ENCODE data around the gene COG3. TPM values are rescaled to one million over a fixed set of nuclear protein-coding genes. Genes with fewer than 3 reads are reported as not detected.

The COG3 gene, protein sequence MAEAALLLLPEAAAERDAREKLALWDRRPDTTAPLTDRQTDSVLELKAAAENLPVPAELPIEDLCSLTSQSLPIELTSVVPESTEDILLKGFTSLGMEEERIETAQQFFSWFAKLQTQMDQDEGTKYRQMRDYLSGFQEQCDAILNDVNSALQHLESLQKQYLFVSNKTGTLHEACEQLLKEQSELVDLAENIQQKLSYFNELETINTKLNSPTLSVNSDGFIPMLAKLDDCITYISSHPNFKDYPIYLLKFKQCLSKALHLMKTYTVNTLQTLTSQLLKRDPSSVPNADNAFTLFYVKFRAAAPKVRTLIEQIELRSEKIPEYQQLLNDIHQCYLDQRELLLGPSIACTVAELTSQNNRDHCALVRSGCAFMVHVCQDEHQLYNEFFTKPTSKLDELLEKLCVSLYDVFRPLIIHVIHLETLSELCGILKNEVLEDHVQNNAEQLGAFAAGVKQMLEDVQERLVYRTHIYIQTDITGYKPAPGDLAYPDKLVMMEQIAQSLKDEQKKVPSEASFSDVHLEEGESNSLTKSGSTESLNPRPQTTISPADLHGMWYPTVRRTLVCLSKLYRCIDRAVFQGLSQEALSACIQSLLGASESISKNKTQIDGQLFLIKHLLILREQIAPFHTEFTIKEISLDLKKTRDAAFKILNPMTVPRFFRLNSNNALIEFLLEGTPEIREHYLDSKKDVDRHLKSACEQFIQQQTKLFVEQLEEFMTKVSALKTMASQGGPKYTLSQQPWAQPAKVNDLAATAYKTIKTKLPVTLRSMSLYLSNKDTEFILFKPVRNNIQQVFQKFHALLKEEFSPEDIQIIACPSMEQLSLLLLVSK
- 19.0 and 34.3 TPM in 2 replicates for total RNA-seq (ENCODE audit: low replicate concordance)

DNA sequence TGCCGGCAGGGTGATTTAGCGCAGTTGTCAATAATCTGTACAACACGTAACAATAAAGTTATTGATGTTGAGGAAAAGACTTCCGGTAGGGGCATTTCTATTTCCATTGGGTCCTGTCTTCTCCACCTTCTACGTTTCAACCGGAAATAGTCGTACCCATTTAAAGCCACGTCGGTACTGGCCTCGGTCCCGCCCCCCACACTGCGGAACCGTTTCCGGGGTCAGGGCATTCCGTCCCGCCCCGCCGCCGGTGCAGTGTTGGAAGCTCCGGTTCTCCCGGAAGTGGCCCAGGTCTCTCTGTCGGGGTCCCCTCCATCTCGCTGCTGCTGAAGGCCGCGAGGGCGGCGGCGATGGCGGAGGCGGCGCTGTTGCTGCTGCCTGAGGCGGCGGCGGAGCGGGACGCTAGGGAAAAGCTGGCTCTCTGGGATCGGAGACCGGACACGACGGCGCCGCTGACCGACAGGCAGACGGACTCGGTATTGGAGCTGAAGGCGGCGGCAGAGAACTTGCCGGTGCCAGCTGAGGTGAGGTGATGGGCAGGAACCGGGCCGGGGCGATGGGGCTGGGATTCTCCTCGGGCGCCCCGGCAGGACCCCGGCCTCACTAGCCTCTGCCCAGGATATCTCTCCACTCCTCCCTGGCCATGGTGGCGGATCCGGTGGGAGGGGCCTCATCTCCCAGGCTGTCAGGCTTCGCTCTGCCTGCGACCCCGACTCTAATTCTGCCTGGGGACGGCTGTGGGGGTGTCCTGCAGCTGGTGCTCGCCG lies at the start of gene COG3:
Gene COG3, plus strand, starts transcription at position 253 of the 767 bp plus-strand sequence. Its CDS starts 98 bp downstream, at position 351.

GRCh38 chr13:45417790-45418534 lies 46.8 kb upstream of the COG3 start, which contains the start of gene SLC25A30:
Gene SLC25A30, minus strand, starts transcription at chr13:45418373. Its CDS starts 6,948 bp downstream, at chr13:45411425.

Other genes starting within 250 kb of the COG3 start
- 2,880 and 6,564 TPM in 2 replicates for gene TPT1, start 123.8 kb upstream of the COG3 start, total RNA-seq (ENCODE audit: low replicate concordance)
- gene SLC25A30, start 46.6 kb upstream of the COG3 start, total RNA-seq (ENCODE audit: low replicate concordance): 10.7 and 29.4 TPM in 2 replicates
- not detected in 2 replicates for gene ERICH6B, start 150.8 kb downstream of the COG3 start, total RNA-seq (ENCODE audit: low replicate concordance)
- not detected in 2 replicates for gene CBY2, start 237.4 kb downstream of the COG3 start, total RNA-seq (ENCODE audit: low replicate concordance)

Data from smooth muscle cell of the coronary artery (primary cell).